ENCODE data around the gene GINS3. TPM values are rescaled to one million over a fixed set of nuclear protein-coding genes. Genes with fewer than 3 reads are reported as not detected.
"Not testable (repeated sequence)": the region's sequence is repeated elsewhere in the genome, so short reads cannot be mapped to it uniquely, and the experiment has no call there.

The GINS3 gene
- total and polyA plus RNA-seq, 9 donors: 7.1 to 12.6 (median 9.0) TPM

DNA sequence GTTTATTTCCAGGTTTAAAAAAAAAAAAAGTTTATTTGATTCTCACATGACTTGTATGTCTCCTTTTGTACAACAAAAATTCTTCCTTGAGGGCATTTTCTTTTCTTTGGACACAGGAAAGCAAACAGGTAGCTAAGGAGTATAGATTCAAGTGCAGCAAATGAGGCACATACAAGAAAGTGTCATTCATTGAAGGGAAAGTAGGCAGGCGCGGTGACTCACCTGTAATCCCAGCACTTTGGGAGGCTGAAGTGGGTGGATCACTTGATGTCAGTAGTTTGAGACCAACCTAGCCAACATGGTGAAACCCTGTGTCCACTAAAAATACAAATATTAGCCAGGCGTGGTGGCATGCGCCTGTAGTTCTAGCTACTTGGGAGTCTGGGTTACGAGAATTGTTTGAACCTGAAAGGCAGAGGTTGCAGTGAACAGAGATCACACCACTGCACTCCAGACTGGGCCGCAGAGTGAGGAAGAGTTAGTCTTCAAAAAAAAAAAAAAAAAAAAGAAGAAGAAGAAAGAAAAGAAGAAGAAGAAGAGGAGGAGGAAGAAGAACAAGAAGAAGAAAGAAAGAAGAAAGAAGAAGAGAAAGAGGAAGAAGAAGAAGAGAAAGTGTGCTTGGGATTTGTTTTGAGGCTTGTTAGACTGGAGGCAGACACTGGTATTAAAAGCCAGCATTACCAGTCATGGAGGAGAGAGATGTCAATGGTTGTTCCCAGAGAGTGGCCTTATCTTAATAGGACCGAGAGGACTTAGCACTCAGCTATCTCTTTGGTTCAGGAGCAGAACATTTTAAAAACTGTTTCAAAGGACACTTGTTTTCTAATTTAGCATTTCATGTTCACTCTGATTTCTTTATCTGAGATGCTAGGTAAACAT is 19.7 kb downstream of the GINS3 start:
- no peak for DNase-seq
- Histone ChIP-seq H3K27ac (ENCODE audit: low read length) (no peak overlapping the region), H3K27me3 (ENCODE audit: control insufficient read depth, insufficient read depth, low read length) (no peaks in the 10 kb centered on the region), H3K4me3 (ENCODE audit: low read length) (no peak overlapping the region), H3K4me1 (ENCODE audit: control insufficient read depth, insufficient read depth, low read length) (peaks cover 2% of the 10 kb centered on the region), H3K9me3 (replicated peaks; ENCODE audit: control insufficient read depth, low read depth, low read length) (no peaks in the 10 kb centered on the region), H3K36me3 (ENCODE audit: control insufficient read depth, insufficient read depth, low read length) (no peaks in the 10 kb centered on the region)
- no CpG with 5 or more reads among the region's 7 CpGs for WGBS (ENCODE audit: insufficient coverage)

DNA sequence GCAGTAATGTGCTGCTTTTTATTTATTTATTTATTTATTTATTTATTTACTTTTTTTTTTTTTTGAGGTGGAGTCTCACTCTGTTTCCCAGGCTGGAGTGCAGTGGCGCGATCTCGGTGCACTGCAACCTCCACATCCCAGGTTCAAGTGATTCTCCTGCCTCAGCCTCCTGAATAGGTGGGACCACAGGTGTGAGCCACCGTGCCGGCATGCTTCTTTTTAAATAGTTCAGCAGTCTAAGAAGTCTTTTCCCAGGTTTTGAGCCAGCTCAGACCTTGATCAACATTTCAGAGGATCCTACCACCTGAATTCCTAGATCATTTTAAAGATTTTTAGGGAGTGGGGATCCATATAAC is 20.3 kb downstream of the GINS3 start:
- not testable (repeated sequence) for H3K4me1 ChIP-seq (ENCODE audit: control insufficient read depth, insufficient read depth, low read length); H3K27me3 ChIP-seq (ENCODE audit: control insufficient read depth, insufficient read depth, low read length); H3K9me3 ChIP-seq (replicated peaks; ENCODE audit: control insufficient read depth, low read depth, low read length); H3K4me3 ChIP-seq (ENCODE audit: low read length); H3K27ac ChIP-seq (ENCODE audit: low read length); DNase-seq; H3K36me3 ChIP-seq (ENCODE audit: control insufficient read depth, insufficient read depth, low read length)
- WGBS (ENCODE audit: insufficient coverage): 82% methylated on average over 5 of the region's 5 CpGs

DNA sequence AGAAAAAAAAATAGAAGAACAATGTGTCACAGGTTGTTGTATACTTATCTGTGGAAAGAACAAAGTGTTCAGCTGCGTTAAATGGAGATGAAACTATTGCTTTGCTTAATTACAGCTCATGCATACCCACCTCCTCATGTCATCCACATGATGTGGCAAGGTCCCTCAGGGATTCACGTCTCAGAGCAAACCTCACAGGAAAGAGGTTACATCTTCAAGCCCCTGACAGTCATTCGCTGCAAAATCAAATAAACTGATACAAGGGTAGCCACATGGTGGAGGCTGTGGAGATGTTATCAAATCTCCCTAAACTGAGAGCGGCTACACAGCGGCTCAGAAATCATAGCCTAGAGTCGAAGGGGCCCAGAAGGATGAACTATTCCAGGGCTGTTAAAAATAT is 21.1 kb downstream of the GINS3 start:
- Histone ChIP-seq H3K36me3 (ENCODE audit: control insufficient read depth, insufficient read depth, low read length) (no peaks in the 10 kb centered on the region), H3K4me1 (ENCODE audit: control insufficient read depth, insufficient read depth, low read length) (peaks cover 2% of the 10 kb centered on the region), H3K27me3 (ENCODE audit: control insufficient read depth, insufficient read depth, low read length) (no peaks in the 10 kb centered on the region), H3K4me3 (ENCODE audit: low read length) (no peak overlapping the region), H3K9me3 (replicated peaks; ENCODE audit: control insufficient read depth, low read depth, low read length) (no peaks in the 10 kb centered on the region), H3K27ac (ENCODE audit: low read length) (no peak overlapping the region)
- no peak for DNase-seq
- 89% methylated on average over 3 of the region's 6 CpGs for WGBS (ENCODE audit: insufficient coverage)

DNA sequence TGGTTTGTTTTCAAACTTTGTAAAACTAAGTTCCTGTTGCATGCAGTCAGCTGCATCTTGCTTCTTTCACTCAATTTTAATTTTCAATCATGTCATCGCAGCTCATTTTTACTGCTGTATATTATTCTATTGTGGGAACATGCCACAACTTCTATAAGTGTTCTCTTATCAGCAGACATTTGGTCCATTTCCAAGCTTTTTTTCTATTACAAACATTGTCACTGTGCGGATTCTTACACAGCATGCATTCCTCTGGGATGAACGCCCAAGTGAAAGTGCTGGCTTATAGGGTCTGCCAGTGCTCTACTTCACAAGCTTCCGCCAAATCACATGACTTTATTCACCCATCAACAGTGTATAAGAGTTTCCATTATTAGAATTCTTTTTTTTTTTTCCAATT is 22.7 kb downstream of the GINS3 start:
- no peaks in the 10 kb centered on the region for H3K27me3 ChIP-seq (ENCODE audit: control insufficient read depth, insufficient read depth, low read length)
- H3K27ac ChIP-seq (ENCODE audit: low read length): no peak overlapping the region
- no CpG with 5 or more reads among the region's 4 CpGs for WGBS (ENCODE audit: insufficient coverage)
- no peak for DNase-seq
- H3K36me3 ChIP-seq (ENCODE audit: control insufficient read depth, insufficient read depth, low read length): no peaks in the 10 kb centered on the region
- no peaks in the 10 kb centered on the region for H3K9me3 ChIP-seq (replicated peaks; ENCODE audit: control insufficient read depth, low read depth, low read length)
- H3K4me1 ChIP-seq (ENCODE audit: control insufficient read depth, insufficient read depth, low read length): no peaks in the 10 kb centered on the region
- H3K4me3 ChIP-seq (ENCODE audit: low read length): no peak overlapping the region

DNA sequence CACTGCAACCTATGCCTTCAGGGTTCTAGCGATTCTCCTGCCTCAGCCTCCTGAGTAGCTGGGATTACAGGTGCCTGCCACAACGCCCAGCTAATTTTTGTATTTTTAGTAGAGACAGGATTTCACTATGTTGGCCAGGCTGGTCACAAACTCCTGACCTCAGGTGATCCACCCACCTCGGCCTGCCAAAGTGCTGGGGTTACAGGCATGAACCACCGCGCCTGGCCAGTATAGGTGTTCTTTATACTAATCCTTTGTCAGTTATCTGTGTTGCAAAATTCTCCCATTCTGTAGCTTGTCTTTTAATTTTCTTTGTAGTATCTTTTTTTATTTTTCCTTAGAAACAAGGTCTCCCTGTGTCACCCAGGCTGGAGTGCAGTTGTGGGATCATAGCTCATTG is 23.7 kb downstream of the GINS3 start:
- H3K4me1 ChIP-seq (ENCODE audit: control insufficient read depth, insufficient read depth, low read length); H3K27me3 ChIP-seq (ENCODE audit: control insufficient read depth, insufficient read depth, low read length); H3K27ac ChIP-seq (ENCODE audit: low read length); H3K9me3 ChIP-seq (replicated peaks; ENCODE audit: control insufficient read depth, low read depth, low read length); DNase-seq; H3K36me3 ChIP-seq (ENCODE audit: control insufficient read depth, insufficient read depth, low read length); H3K4me3 ChIP-seq (ENCODE audit: low read length): not testable (repeated sequence)
- WGBS (ENCODE audit: insufficient coverage): no CpG with 5 or more reads among the region's 5 CpGs

DNA sequence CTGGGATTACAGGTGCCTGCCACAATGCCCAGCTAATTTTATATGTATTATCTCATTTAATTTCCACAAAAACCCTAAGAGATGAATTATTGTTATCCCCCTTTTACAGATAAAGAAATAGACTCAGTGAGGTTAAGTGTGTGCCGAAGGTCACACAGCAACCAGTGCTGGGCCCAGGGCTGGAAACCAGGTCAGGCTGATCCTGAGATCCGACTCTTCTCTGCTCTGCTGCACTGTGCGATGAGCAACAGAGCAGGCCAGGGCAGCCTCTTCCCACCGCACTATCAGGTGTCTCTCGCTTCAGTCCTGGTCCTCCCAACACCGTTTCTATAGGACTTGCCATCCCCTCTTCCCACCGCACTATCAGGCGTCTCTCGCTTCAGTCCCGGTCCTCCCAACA is 24.8 kb downstream of the GINS3 start:
- Histone ChIP-seq H3K27ac (ENCODE audit: low read length) (no peak overlapping the region), H3K4me1 (ENCODE audit: control insufficient read depth, insufficient read depth, low read length) (no peaks in the 10 kb centered on the region), H3K4me3 (ENCODE audit: low read length) (no peak overlapping the region), H3K36me3 (ENCODE audit: control insufficient read depth, insufficient read depth, low read length) (no peaks in the 10 kb centered on the region), H3K27me3 (ENCODE audit: control insufficient read depth, insufficient read depth, low read length) (no peaks in the 10 kb centered on the region), H3K9me3 (replicated peaks; ENCODE audit: control insufficient read depth, low read depth, low read length) (no peaks in the 10 kb centered on the region)
- 94% methylated on average over 10 of the region's 10 CpGs for WGBS (ENCODE audit: insufficient coverage)
- no peak for DNase-seq

DNA sequence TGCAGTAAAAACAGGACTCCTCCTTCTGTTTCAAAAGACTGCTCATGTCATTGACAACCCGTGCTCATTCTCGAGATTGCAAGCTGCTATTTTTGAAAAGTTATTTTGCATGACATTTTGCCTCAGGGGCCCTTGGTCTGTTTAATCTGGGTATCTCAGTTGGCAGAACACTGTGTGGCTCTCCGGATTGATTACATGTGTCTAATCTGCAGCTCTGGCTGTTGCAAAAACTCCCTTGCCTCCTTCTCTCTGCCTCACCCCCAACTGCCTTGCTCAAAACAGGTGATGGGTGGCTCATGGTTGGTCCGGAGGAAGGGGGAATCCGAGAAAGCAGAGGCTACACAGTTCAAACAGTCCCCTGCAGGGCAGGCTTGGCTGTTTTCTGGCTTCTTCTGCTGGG is 25.3 kb downstream of the GINS3 start:
- no peak for DNase-seq
- Histone ChIP-seq H3K27ac (ENCODE audit: low read length) (no peak overlapping the region), H3K36me3 (ENCODE audit: control insufficient read depth, insufficient read depth, low read length) (no peaks in the 10 kb centered on the region), H3K27me3 (ENCODE audit: control insufficient read depth, insufficient read depth, low read length) (no peaks in the 10 kb centered on the region), H3K4me1 (ENCODE audit: control insufficient read depth, insufficient read depth, low read length) (no peaks in the 10 kb centered on the region), H3K4me3 (ENCODE audit: low read length) (no peak overlapping the region), H3K9me3 (replicated peaks; ENCODE audit: control insufficient read depth, low read depth, low read length) (no peaks in the 10 kb centered on the region)
- WGBS (ENCODE audit: insufficient coverage): no CpG with 5 or more reads among the region's 5 CpGs

DNA sequence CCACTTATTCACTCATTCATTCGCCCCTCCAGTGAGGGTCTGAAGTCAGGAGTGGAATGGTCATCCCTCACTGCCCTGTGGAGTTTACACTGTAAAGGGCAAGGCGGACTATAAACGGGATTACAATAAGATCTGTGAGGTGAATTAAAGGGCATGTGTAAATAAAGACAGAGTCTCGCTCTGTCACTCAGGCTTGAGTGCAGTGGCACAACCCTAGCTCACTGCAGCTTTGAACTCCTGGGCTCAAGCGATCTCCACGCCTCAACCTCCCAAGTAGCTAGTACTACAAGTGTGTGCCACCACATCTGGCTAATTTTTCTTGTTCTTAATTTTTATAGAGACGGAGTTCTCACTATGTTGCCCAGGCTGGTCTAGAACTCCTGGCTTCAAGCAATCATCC is 25.8 kb downstream of the GINS3 start:
- Histone ChIP-seq H3K9me3 (replicated peaks; ENCODE audit: control insufficient read depth, low read depth, low read length) (no peaks in the 10 kb centered on the region), H3K27ac (ENCODE audit: low read length) (no peak overlapping the region), H3K27me3 (ENCODE audit: control insufficient read depth, insufficient read depth, low read length) (no peaks in the 10 kb centered on the region), H3K4me1 (ENCODE audit: control insufficient read depth, insufficient read depth, low read length) (no peaks in the 10 kb centered on the region), H3K36me3 (ENCODE audit: control insufficient read depth, insufficient read depth, low read length) (no peaks in the 10 kb centered on the region), H3K4me3 (ENCODE audit: low read length) (no peak overlapping the region)
- WGBS (ENCODE audit: insufficient coverage): 98% methylated on average over 5 of the region's 7 CpGs
- DNase-seq: no peak

DNA sequence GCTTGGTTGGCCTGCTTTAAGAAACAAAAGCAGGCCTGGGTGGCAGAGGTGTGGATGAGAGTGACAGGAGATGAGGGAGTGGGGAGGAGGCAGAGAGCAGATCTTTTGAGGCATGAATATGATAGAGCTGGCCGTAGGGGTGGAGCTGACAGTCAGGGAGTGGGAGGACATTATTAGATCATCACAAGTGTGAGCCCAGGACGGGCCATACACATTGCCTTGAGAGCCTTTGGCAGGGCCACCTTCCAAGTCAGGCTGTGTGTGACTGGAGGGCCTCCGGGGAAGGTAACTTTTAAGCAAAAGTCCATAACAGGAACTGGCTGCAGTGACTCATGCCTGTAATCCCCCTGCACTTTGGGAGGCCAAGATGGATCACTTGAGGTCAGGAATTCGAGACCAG is 26.3 kb downstream of the GINS3 start:
- H3K4me3 ChIP-seq (ENCODE audit: low read length): no peak overlapping the region
- peak; percentile 27 for DNase-seq
- H3K4me1 ChIP-seq (ENCODE audit: control insufficient read depth, insufficient read depth, low read length): no peaks in the 10 kb centered on the region
- H3K27me3 ChIP-seq (ENCODE audit: control insufficient read depth, insufficient read depth, low read length): no peaks in the 10 kb centered on the region
- H3K27ac ChIP-seq (ENCODE audit: low read length): no peak overlapping the region
- H3K9me3 ChIP-seq (replicated peaks; ENCODE audit: control insufficient read depth, low read depth, low read length): no peaks in the 10 kb centered on the region
- 43% methylated on average over 4 of the region's 4 CpGs for WGBS (ENCODE audit: insufficient coverage)
- no peaks in the 10 kb centered on the region for H3K36me3 ChIP-seq (ENCODE audit: control insufficient read depth, insufficient read depth, low read length)

DNA sequence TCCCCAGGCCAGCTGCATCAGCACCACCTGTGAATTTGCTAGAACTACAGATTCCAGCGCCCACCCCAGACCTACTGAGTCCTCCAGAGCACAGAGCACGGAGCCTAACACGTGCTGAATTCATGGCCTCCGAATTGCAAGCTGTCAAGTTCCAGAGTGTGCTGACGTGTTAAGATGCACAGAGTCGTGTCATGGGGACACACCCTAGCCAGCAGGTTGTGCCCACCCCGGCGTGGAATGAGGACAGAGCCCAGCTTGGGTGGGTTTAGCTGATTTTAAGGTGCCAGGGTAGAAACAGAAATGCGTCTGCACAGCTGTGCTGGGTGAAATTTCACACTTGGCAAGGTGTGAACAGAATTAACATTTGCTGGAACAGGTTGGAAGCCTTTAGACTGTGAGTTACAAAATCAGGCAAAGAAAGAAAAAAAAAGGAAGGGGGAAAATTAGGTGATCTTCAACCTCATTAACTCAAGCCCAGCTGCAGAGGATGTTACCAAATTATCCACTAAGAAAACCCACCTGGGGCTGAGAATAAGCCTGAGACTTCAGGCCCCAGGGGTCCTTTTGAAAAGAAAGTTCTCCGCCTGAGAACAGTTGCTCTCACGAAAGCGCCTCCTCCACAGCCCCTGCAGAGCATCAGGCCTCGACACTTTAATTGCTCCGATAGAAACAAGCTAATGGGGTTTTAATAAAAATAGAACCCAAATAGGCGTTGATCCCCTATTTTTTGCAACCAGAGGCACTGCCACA is 27.1 kb downstream of the GINS3 start:
- H3K4me3 ChIP-seq (ENCODE audit: low read length): no peak overlapping the region
- no peaks in the 10 kb centered on the region for H3K27me3 ChIP-seq (ENCODE audit: control insufficient read depth, insufficient read depth, low read length)
- H3K4me1 ChIP-seq (ENCODE audit: control insufficient read depth, insufficient read depth, low read length): no peaks in the 10 kb centered on the region
- H3K9me3 ChIP-seq (replicated peaks; ENCODE audit: control insufficient read depth, low read depth, low read length): no peaks in the 10 kb centered on the region
- no peak for DNase-seq
- H3K27ac ChIP-seq (ENCODE audit: low read length): no peak overlapping the region
- H3K36me3 ChIP-seq (ENCODE audit: control insufficient read depth, insufficient read depth, low read length): no peaks in the 10 kb centered on the region
- WGBS (ENCODE audit: insufficient coverage): 43% methylated on average over 9 of the region's 15 CpGs
